Prostate gland (tissue), 2 donors: ENCODE measurements around the gene AQP5.

Experiments
- POLR2A ChIP-seq: fragments of 450-650 bp; IDR thresholded peaks from one replicate; pipeline ENCODE4 v1.6.1; 2016; ENCODE audit warnings: antibody characterized with exemption, mild to moderate bottlenecking
- POLR2AphosphoS5 ChIP-seq: sonication (generic); formaldehyde crosslinking; IDR thresholded peaks from one replicate; pipeline ENCODE4 v1.6.1; 2017; ENCODE audit warnings: antibody characterized with exemption
- TF ChIP-seq, protein P1 (sequence below), 4 experiments: fragments of 200-600 bp in 2 of 4; fragments of 450-650 bp in 2 of 4; sonication (generic) in 2 of 4; IDR thresholded peaks; 1 replicate in 3 of 4; 2 replicates in 1 of 4; pipeline ENCODE4 v1.5.1; 2016 to 2019; ENCODE audit warnings: antibody characterized with exemption in 4 of 4, mild to moderate bottlenecking in 2 of 4, moderate library complexity in 2 of 4

GRCh38 chr12:49971141-49971540 lies 9.5 kb downstream of the AQP5 start:
- TF ChIP-seq, protein P1, sequence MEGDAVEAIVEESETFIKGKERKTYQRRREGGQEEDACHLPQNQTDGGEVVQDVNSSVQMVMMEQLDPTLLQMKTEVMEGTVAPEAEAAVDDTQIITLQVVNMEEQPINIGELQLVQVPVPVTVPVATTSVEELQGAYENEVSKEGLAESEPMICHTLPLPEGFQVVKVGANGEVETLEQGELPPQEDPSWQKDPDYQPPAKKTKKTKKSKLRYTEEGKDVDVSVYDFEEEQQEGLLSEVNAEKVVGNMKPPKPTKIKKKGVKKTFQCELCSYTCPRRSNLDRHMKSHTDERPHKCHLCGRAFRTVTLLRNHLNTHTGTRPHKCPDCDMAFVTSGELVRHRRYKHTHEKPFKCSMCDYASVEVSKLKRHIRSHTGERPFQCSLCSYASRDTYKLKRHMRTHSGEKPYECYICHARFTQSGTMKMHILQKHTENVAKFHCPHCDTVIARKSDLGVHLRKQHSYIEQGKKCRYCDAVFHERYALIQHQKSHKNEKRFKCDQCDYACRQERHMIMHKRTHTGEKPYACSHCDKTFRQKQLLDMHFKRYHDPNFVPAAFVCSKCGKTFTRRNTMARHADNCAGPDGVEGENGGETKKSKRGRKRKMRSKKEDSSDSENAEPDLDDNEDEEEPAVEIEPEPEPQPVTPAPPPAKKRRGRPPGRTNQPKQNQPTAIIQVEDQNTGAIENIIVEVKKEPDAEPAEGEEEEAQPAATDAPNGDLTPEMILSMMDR (IDR thresholded peaks at IDR 0.05): no peak
- TF ChIP-seq POLR2A: no peak
- TF ChIP-seq POLR2AphosphoS5: no peak
